GM23248 (cell line): Measurements from ENCODE around the gene UROD.

Source experiments
- EZH2 ChIP-seq: fragments of 200-600 bp; sonication (generic); IDR thresholded peaks from 2 replicates; pipeline ENCODE4 v1.6.1; 2018; ENCODE audit warnings: antibody characterized with exemption, mild to moderate bottlenecking; ENCODE audit not compliant: insufficient read depth, poor library complexity, severe bottlenecking
- EZH2phosphoT487 ChIP-seq: fragments of 200-600 bp; sonication (generic); IDR thresholded peaks from 2 replicates; pipeline ENCODE4 v1.6.1; 2018; ENCODE audit warnings: antibody characterized with exemption, moderate library complexity, mild to moderate bottlenecking, low read depth; ENCODE audit not compliant: insufficient read depth

- TF ChIP-seq EZH2phosphoT487 (no peak), EZH2 (no peak)
Measured at GRCh38 chr1:45016767-45017166, 4.7 kb downstream of the UROD start.
